AG10803 (cell line): ENCODE data around the gene CLDN10.

Source experiments
- DNase-seq: peaks from one replicate; pipeline ENCODE4 v3.0.0; 2010; ENCODE audit warnings: low read depth
- H3K4me3 ChIP-seq: 2 replicates; pipeline ENCODE4 v1.5.1; 2011; ENCODE audit warnings: mild to moderate bottlenecking, low read length, control low read depth
- TF ChIP-seq, protein P1 (sequence below): conservative IDR thresholded peaks from 2 replicates; pipeline ENCODE4 v1.5.1; 2011; ENCODE audit warnings: mild to moderate bottlenecking, low read length, control low read depth, inconsistent platforms

CLDN10 gene

DNA sequence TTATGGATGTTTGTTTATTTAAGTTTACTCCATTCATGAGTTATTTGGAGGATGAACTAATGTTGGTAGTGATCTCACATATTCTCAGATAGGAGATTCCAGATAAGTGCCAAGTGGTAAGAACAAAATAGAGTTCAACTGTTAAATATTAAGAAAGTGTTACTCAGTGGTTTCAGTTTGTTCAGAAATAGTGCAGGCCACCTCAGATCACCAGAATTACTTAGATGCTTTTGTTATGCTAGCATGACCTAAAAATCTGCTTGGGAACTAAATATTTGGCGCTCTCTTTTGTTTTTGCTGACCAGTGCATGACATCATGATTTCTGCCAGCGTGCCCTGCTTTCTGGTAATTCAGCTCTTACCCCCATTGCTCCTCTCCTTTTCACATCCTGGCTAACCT lies 15.6 kb downstream of the CLDN10 start:
- no peak overlapping the region for H3K4me3 ChIP-seq
- DNase-seq: no peak
- TF ChIP-seq, protein P1, sequence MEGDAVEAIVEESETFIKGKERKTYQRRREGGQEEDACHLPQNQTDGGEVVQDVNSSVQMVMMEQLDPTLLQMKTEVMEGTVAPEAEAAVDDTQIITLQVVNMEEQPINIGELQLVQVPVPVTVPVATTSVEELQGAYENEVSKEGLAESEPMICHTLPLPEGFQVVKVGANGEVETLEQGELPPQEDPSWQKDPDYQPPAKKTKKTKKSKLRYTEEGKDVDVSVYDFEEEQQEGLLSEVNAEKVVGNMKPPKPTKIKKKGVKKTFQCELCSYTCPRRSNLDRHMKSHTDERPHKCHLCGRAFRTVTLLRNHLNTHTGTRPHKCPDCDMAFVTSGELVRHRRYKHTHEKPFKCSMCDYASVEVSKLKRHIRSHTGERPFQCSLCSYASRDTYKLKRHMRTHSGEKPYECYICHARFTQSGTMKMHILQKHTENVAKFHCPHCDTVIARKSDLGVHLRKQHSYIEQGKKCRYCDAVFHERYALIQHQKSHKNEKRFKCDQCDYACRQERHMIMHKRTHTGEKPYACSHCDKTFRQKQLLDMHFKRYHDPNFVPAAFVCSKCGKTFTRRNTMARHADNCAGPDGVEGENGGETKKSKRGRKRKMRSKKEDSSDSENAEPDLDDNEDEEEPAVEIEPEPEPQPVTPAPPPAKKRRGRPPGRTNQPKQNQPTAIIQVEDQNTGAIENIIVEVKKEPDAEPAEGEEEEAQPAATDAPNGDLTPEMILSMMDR: no peak

DNA sequence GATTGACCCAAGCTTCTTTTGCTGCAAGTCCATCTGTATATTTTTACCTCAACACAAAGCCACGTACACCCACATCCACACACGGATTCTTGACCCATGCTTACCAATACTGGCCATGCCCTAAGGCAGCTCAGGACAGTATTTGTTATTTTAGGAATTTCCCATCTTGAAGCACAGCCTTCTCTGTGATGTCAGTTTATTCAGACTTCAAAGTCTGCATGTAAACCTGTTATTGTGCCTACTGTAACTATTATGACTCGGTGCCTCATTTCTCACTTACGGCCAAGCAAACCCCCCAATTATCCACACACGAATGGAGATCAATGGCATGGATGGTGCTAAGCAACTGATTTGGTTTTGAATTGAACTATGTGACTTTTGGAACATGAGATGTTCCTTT lies 17.5 kb downstream of the CLDN10 start:
- TF ChIP-seq, protein P1: no peak
- DNase-seq: no peak
- no peak overlapping the region for H3K4me3 ChIP-seq

DNA sequence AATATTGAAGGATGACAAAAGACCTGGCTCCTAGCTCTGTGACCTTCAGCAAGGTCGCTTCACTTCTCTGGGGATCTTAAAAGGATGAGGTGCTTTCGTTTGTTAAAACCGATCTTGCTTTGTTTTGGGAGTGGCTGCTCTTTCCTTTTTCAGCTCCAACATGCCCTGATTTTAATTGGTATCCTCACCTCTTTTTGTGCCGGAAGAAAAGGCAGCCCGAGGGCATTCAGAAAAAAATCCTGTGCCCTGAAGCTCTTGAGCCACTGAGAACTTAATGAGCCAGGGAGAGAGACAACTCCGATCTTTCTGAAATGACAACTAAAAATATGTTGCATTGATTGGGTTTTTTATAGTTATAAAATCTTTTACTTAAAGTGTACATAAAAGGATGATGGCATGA lies 19.4 kb downstream of the CLDN10 start:
- TF ChIP-seq, protein P1: no peak
- no peak for DNase-seq
- H3K4me3 ChIP-seq: no peak overlapping the region

DNA sequence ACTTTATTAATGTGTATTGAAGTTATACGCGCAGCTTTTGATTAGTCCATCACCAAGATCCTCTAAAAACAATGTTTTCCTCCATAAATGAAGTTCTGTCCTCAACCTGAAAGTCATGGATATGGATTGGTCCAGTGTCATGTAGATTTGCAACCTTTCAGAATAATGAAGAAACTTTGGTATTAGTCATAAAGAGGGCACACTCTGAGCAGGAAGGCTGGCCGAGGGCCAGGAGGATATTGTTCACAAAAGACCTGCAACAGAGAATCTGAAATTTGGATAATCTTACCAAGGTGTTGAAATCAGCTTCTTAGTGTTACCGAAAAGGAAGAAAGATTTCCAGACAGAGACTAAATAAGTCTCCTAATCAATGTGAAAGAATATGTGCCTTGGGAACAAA lies 20.7 kb downstream of the CLDN10 start:
- TF ChIP-seq, protein P1: no peak
- DNase-seq: peak; percentile 13

DNA sequence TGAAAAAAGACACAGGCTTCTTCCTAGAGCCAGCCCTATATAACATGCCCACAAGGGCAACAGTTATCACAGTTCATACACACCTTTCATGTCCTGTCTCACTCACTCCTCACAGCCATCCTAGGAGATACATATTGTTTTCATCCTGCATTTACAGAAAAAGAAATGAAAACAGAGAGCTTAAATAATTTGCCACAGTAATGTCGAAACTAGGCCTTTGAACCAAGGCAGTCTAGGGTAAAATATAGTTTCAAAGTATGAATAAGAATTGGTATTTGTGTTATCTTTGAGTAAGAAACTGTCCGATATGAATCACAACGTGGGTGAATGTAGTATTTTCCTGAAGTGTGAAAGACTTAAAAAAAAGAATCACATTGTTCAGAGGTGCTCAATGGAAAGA lies 26.8 kb downstream of the CLDN10 start:
- DNase-seq: no peak
- H3K4me3 ChIP-seq: no peak overlapping the region
- TF ChIP-seq, protein P1: no peak

More for the DNA sequence above, 20.7 kb downstream of the CLDN10 start:
- H3K4me3 ChIP-seq: no peak overlapping the region

DNA sequence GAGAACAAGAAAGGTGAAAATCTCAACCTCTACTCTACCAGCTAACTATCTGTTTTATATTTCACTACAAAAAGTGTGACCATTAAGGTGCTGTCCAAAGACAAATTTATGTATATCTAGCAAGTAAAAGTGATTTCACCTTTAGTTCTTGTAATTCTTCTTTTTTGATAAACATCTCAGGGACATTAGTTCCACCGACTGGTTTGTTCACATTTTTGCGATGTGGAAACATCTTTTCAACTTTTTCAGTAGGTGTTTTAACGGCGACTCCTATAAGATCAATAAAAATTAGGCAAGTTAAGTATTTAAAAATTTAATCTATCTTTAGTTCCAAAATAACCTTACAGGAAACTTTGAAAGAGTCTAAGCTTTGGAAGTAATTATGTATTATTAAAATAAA lies 33.3 kb downstream of the CLDN10 start:
- TF ChIP-seq, protein P1: no peak
- no peak for DNase-seq
- H3K4me3 ChIP-seq: no peak overlapping the region

DNA sequence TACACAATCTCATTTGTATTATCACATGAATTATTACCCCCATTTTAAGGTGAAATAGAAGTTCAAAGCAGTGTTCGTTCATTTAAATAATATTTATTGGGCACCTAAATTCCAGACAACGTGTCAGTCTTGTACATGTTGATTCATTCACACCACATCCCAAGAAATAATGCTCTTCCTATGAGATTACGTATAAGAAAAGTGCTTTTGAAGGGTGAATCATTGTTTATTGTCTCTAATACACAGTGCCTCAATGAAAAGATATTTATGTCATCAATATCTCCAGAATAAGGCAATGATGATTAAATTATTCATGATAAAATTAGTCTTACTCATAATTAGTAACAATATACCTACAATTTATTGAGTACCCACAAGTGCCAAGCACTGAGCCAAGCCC lies 35.6 kb downstream of the CLDN10 start:
- DNase-seq: no peak
- TF ChIP-seq, protein P1: no peak
- no peak overlapping the region for H3K4me3 ChIP-seq
